ENCODE results near the gene TMPRSS2. TPM values are rescaled to one million over a fixed set of nuclear protein-coding genes. Genes with fewer than 3 reads are reported as not detected.

Gene TMPRSS2
- total and polyA plus RNA-seq, 11 donors: 0.04 TPM; not detected in 10

Other genes starting within 250 kb of the TMPRSS2 start
- under 1 TPM in 1 of 9 donors, not detected in 8; 0.54 TPM for gene FAM3B, start 191.4 kb downstream of the TMPRSS2 start, total RNA-seq
- gene FAM3B, start 191.4 kb downstream of the TMPRSS2 start, polyA plus RNA-seq: under 1 TPM in 1 of 2 donors, not detected in 1; 0.10 TPM
- 10 to 100 TPM in 3 of 9 donors, 1 to 10 TPM in 6; 4.2 to 23.3 (median 6.0) TPM for gene MX2, start 146.1 kb downstream of the TMPRSS2 start, total RNA-seq
- 1 to 10 TPM; 3.2 to 5.3 TPM for gene MX2, start 146.1 kb downstream of the TMPRSS2 start, polyA plus RNA-seq
- 10 to 100 TPM in 8 of 9 donors, 1 to 10 TPM in 1; 6.3 to 53.9 (median 17.2) TPM for gene MX1, start 81.9 kb downstream of the TMPRSS2 start, total RNA-seq
- gene MX1, start 81.9 kb downstream of the TMPRSS2 start, polyA plus RNA-seq: 1 to 10 TPM; 6.2 to 9.5 TPM

All from heart left ventricle (tissue), 11 donors.